Heart right ventricle (tissue), 16 donors: ENCODE results near the gene CCDC92. TPM values are rescaled to one million over a fixed set of nuclear protein-coding genes. Genes with fewer than 3 reads are reported as not detected.

Experiments
- ATAC-seq, 8 donors: fragments of 200-7000 bp; cut with Tn5 transposase; one replicate each; pipeline ENCODE4 v1.9.1; 2020; ENCODE audit warnings: mild to moderate bottlenecking in 8 of 8, moderate library complexity in 8 of 8, moderate number of reproducible peaks in 1 of 8
- DNase-seq, 2 donors: peaks; one replicate each; pipeline ENCODE4 v3.0.0-alpha.2; 2020
- H3K27ac ChIP-seq, 10 donors: fragments of 200-600 bp; sonication (generic) in 2 of 10; one replicate each; pipeline versions ENCODE4 v1.5.0 to v1.8.0; 2020 to 2022; ENCODE audit warnings: mild to moderate bottlenecking in 3 of 10
- H3K27me3 ChIP-seq, 7 donors: fragments of 200-600 bp; one replicate each; pipeline ENCODE4 v1.8.0; 2021 to 2022; ENCODE audit warnings: mild to moderate bottlenecking in 2 of 7
- H3K36me3 ChIP-seq, 9 donors: fragments of 200-600 bp; sonication (generic) in 1 of 9; one replicate each; pipeline versions ENCODE4 v1.5.0 to v1.8.0; 2020 to 2022; ENCODE audit warnings: mild to moderate bottlenecking in 2 of 9
- H3K4me1 ChIP-seq, 9 donors: fragments of 200-600 bp; sonication (generic) in 1 of 9; one replicate each; pipeline versions ENCODE4 v1.5.0 to v1.8.0; 2020 to 2022; ENCODE audit warnings: mild to moderate bottlenecking in 4 of 9
- H3K4me3 ChIP-seq, 10 donors: fragments of 200-600 bp; sonication (generic) in 2 of 10; one replicate each; pipeline versions ENCODE4 v1.5.0 to v1.8.0; 2020 to 2022; ENCODE audit warnings: mild to moderate bottlenecking in 7 of 10, moderate library complexity in 2 of 10
- H3K9me3 ChIP-seq, 11 donors: fragments of 200-600 bp in 10 of 11; sonication (generic) in 2 of 11; one replicate each; pipeline versions ENCODE4 v1.5.0 to v1.8.0; 2013 to 2022; ENCODE audit warnings: mild to moderate bottlenecking in 2 of 11, control low read depth in 1 of 11, moderate library complexity in 1 of 11
- CTCF ChIP-seq, 9 donors: fragments of 200-600 bp; sonication (generic) in 2 of 9; IDR thresholded peaks; one replicate each; pipeline versions ENCODE4 v1.5.0 to v1.8.0; 2021 to 2022; ENCODE audit warnings: antibody characterized with exemption in 9 of 9, mild to moderate bottlenecking in 5 of 9, moderate library complexity in 1 of 9
- WGBS, 2 donors: extraction: QIAGEN DNeasy Blood & Tissue Kit; methylation state at CpG; one replicate each; pipeline ENCODE4 v1.1.7; 2013; ENCODE audit warnings: inconsistent platforms in 1 of 2; 5-methylcytosine and 5-hydroxymethylcytosine counted together
- intact Hi-C, 10 donors: fragments of 100-400 bp; cut with DNase I; formaldehyde crosslinking; loops; one replicate each; pipeline versions ENCODE4 v1.11.1 to v1.14.2; 2022
- polyA plus RNA-seq, 2 donors: library from polyadenylated mRNA; stranded (reverse); fragments of 200-250 nt; gene quantifications; one replicate each; pipeline ENCODE4 v1.2.3, GENCODE V29; 2013
- total RNA-seq, 10 donors: library from RNA; stranded (reverse); fragmentation: NEBNext Ultra II Directional in 3 of 10; extraction: Animal tissue kit (Norgen Biotek cat#: 25700) in 3 of 10; gene quantifications; one replicate each; pipeline versions ENCODE4 v1.2.1 to v1.2.4, GENCODE V29; 2021 to 2023
- donor health status: Arrhythmogenic right ventricular cardiomyopathy.
- donor health status: ischemic (EF 13 %, LVEDD 7.1; RV severe dilation, severe dysfunction).
- donor health status: healthy with polysubstance abuse.
- donor health status: DM: no; HTN: yes; CAD: no.
- donor health status: DM: no; HTN: no; CAD: no.
- donor health status: ischemic (EF 25% LVEDD 6.9; RV normal size, moderate dysfunction).
- donor health status: ischemic (EF 25% LVEDD 5.7; RV mildly dilated, moderate dysfunction).
- donor health status: healthy.
- donor health status: DM: yes; HTN: yes; CAD: no.
- donor health status: Ischemic cardiomyopathy.
- donor health status: ischemic (EF 35%, LVEDD 5.7; RV mildly dilated, moderate dysfunction).
- donor health status: nonischemic (EF 11% LVEDD 7.7; RV severe dilation, severe dysfunction).
- donor health status: DM: yes; HTN: yes; CAD: no.
- donor health status: PGD.
- donor health status: ischemic (EF 29% LVEDD 5.4; RV normal size, mild dysfunction).
- donor health status: nonischemic (EF 23%, LVEDD 6.1; RV moderate dilation, normal function).

CCDC92 gene
- total and polyA plus RNA-seq, 12 donors = 38.5 to 77.1 (median 56.5) TPM

- WGBS, 2 donors = 72 to 75% methylated on average over 3 of the region's 3 CpGs
- Histone ChIP-seq H3K27ac (no peak overlapping the region), H3K9me3 (no peaks in the 10 kb centered on the region), H3K4me3 (no peak overlapping the region), H3K4me1 (peaks cover 0 to 45% (median 9%) of the 10 kb centered on the region in 9 donors), H3K36me3 (peaks cover 0 to 69% (median 22%) of the 10 kb centered on the region in 9 donors), H3K27me3 (no peaks in the 10 kb centered on the region)
- no peak for DNase-seq
- intact Hi-C loops = no loop called here
- no peak for TF ChIP-seq CTCF (IDR thresholded peaks at IDR 0.05)
- peak in 1 of 8 donors; percentile 50 for ATAC-seq
Measured at GRCh38 chr12:124008595-124008994, 36.0 kb upstream of the CCDC92 start.

- Histone ChIP-seq H3K4me1 (peaks cover 0 to 51% (median 12%) of the 10 kb centered on the region in 9 donors), H3K27ac (no peak overlapping the region), H3K4me3 (no peak overlapping the region), H3K36me3 (peaks cover 0 to 69% (median 17%) of the 10 kb centered on the region in 9 donors), H3K9me3 (no peaks in the 10 kb centered on the region), H3K27me3 (no peaks in the 10 kb centered on the region)
- no peak for TF ChIP-seq CTCF (IDR thresholded peaks at IDR 0.05)
- peak in 1 of 8 donors; percentile 40 for ATAC-seq
- intact Hi-C loops = no loop called here
- DNase-seq = no peak
- WGBS, 2 donors = 57 to 63% methylated on average over 9 of the region's 9 CpGs
Measured at GRCh38 chr12:124007826-124008570, 35.4 kb upstream of the CCDC92 start.

- Histone ChIP-seq H3K27ac (no peak overlapping the region), H3K9me3 (no peaks in the 10 kb centered on the region), H3K4me1 (peaks cover 0 to 60% (median 20%) of the 10 kb centered on the region in 9 donors), H3K4me3 (no peak overlapping the region), H3K27me3 (no peaks in the 10 kb centered on the region), H3K36me3 (peaks cover 0 to 63% (median 11%) of the 10 kb centered on the region in 9 donors)
- ATAC-seq (peak in 1 of 8 donors; percentile 12), DNase-seq (no peak)
- WGBS, 2 donors = 79% methylated on average over 14 of the region's 14 CpGs
- intact Hi-C loops = no loop called here
- no peak for TF ChIP-seq CTCF (IDR thresholded peaks at IDR 0.05)
Measured at GRCh38 chr12:124006846-124007713, 34.4 kb upstream of the CCDC92 start.

- Histone ChIP-seq H3K4me3 (no peak overlapping the region), H3K27ac (no peak overlapping the region), H3K9me3 (no peaks in the 10 kb centered on the region), H3K27me3 (no peaks in the 10 kb centered on the region), H3K4me1 (peaks cover 0 to 69% (median 20%) of the 10 kb centered on the region in 9 donors), H3K36me3 (peaks cover 0 to 63% (median 4%) of the 10 kb centered on the region in 9 donors)
- DNase-seq = no peak
- intact Hi-C loops = no loop called here
- no peak for TF ChIP-seq CTCF (IDR thresholded peaks at IDR 0.05)
- no peak for ATAC-seq
- WGBS, 2 donors = 77 to 80% methylated on average over 11 of the region's 11 CpGs
Measured at GRCh38 chr12:124006085-124006845, 33.6 kb upstream of the CCDC92 start.
